Astrocyte of the cerebellum (primary cell): ENCODE measurements around the gene LSP1.

Experiments
- DNase-seq: peaks from one replicate; pipeline ENCODE4 v3.0.0-alpha.2; 2011; ENCODE audit warnings: low read depth
- H3K4me3 ChIP-seq: 2 replicates; pipeline ENCODE4 v1.5.1; 2011; ENCODE audit warnings: mild to moderate bottlenecking, low read depth, low read length, moderate library complexity
- in situ Hi-C: cut with HindIII; loops from 2 replicates; pipeline ENCODE4 v1.10.0; 2017; ENCODE audit warnings: low sequenced_read_pairs
- TF ChIP-seq, protein P1 (sequence below): IDR thresholded peaks from 2 replicates; pipeline ENCODE4 v1.5.1; 2012; ENCODE audit warnings: low read length, low read depth, moderate library complexity, mild to moderate bottlenecking; ENCODE audit errors: missing control alignments

The LSP1 gene

DNA sequence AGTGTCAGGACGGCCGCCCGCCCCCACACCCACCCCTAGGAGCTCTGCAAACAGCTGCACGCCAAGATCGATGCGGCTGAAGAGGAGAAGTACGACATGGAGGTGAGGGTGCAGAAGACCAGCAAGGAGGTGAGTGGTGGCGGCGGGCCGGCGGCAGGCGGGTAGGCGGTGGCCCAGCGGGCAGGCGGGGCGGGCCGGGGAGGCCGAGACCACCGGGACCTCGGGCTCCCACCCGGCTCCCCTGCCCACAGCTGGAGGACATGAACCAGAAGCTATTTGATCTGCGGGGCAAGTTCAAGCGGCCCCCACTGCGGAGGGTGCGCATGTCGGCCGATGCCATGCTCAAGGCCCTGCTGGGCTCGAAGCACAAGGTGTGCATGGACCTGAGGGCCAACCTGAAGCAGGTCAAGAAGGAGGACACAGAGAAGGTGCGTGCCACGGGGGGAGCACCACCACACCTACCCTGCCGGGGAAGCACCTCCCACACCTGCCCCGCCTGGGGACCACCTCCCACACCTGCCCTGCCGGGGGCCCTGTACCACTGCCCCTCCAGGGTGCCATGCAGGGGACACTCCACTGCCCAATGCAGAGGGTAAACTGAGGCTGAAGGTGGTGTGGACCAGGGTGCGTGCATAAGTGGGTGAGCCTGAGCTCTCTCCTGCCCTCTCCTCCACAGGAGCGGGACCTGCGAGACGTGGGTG, 12.0 kb upstream of the LSP1 start:
- no peak overlapping the region for H3K4me3 ChIP-seq
- DNase-seq: no peak
- in situ Hi-C loops: loop anchor here (10.0 kb wide), 1 partner anchor 206 kb away; no protein-coding TSS in a partner anchor
- TF ChIP-seq, protein P1, sequence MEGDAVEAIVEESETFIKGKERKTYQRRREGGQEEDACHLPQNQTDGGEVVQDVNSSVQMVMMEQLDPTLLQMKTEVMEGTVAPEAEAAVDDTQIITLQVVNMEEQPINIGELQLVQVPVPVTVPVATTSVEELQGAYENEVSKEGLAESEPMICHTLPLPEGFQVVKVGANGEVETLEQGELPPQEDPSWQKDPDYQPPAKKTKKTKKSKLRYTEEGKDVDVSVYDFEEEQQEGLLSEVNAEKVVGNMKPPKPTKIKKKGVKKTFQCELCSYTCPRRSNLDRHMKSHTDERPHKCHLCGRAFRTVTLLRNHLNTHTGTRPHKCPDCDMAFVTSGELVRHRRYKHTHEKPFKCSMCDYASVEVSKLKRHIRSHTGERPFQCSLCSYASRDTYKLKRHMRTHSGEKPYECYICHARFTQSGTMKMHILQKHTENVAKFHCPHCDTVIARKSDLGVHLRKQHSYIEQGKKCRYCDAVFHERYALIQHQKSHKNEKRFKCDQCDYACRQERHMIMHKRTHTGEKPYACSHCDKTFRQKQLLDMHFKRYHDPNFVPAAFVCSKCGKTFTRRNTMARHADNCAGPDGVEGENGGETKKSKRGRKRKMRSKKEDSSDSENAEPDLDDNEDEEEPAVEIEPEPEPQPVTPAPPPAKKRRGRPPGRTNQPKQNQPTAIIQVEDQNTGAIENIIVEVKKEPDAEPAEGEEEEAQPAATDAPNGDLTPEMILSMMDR: no peak

DNA sequence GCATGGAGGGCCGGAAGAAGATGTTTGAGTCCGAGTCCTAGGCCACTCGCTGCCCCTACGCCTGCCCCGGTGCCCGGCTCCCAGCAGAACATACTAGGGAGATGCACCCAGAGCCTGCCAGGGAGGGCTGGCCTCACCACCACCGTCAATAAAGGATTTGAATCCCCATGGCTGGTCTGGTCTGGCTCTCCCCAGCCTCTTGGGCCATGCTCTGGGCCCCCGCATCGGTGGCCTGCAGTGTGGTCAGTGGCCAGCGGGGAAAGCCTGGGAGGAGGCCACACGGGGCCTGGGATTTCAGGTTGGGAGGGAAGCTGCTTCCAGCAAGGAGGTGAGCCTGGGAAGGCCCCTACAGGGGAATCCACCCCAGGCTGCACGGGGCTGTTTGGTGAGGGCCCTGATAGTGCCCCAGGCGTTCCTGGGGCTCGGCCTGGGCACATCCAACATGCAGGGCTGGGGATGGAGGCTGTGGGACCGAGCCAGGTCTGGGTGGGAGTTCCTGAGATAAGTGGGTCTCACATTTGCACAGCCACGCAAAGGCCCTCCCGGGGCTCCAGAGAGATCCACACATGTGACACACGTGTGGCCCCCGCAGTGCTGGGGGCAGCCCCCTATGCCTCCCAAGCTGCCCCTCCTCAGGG, 11.3 kb upstream of the LSP1 start:
- in situ Hi-C loops: loop anchor here (10.0 kb wide), 1 partner anchor 207 kb away; no protein-coding TSS in a partner anchor
- DNase-seq: no peak
- no peak overlapping the region for H3K4me3 ChIP-seq
- TF ChIP-seq, protein P1: no peak

DNA sequence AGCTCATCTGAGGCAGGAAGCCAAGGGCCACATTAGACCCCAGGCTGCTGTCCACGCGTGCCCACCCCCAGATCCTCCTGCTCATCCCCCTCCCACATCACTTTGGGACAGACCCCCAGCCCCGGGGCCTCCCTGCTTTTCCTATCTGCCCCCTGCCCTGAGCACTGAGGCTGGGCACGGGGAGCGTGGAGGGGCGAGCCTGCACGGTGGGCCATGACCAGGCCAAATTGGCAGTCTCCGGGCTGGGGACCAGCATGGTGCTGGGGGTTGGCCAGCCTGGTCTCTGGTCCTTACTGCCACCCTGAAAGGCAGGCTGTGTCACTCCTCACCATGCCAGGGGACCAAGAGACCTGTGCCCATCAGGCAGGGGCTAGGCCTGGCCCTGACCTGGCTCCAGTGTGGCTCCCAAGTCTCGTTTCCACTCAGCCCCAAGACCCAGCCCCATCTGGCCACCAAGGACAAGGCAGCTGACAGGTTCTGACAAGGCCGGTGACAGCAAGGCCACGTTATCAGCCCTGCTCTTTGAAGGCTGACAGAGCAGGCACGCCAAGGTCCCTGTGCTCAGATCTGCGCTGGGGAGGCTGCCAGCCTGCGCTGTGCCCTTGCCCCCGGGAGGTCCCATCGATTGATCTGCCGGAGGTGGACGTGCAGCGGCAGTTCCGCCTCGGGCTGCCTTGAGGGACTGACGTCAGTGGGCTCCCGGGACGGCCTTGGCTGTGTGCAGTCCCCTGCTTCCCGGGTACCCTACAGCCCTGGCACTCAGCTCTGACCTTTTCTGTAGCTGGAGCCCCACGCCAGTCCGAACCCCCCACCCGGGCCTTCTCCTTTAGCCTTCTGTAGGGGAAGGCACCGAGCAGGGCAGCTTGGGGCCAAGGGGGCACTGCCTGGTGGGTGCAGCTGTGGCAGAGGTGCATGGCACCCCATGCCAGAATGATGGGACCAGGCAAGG, 10.5 kb upstream of the LSP1 start:
- H3K4me3 ChIP-seq: no peak overlapping the region
- in situ Hi-C loops: loop anchor here (10.0 kb wide), 1 partner anchor 208 kb away; no protein-coding TSS in a partner anchor
- TF ChIP-seq, protein P1: no peak
- DNase-seq: no peak

DNA sequence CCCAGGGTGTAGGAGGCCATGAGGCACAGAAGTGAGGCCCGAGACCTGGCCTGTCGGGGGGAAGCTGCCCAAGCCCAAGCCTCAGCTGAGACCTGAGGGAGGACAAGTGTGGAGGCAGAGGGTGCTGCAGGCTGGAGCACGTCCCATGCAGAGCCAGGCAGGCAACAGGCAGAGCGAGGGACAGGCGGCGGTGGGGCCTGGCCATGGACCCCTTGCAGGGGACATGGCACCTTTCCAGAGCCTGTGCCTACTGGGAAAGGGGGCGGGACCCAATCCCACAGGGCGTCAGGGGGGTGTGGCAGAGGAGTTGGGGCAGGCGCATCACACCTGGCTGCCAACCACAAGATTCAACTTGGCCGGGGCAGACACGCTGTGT, 9.8 kb upstream of the LSP1 start:
- DNase-seq: no peak
- TF ChIP-seq, protein P1: no peak
- in situ Hi-C loops: loop anchor here (10.0 kb wide), 1 partner anchor 208 kb away; no protein-coding TSS in a partner anchor
- no peak overlapping the region for H3K4me3 ChIP-seq

DNA sequence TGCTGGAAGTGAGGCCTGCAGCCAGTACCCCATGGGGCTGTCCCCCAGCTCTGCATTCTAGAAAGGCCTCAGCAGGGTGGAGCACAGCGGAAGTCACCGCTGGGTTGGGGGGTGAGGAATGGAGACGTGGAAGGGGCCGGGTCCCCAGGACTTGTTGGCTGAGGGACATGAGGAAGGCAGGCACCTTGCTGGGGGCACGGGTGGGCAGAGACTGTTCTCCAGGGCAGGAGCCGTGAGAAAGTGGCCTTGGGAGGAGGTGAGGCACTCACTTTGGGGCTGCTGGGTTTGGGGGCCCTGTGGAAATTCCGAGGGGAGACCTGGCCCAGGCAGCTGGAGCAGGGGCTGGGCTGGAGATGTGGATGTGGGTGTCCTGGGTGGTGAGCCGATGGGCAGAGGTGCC, 9.1 kb upstream of the LSP1 start:
- no peak for DNase-seq
- H3K4me3 ChIP-seq: no peak overlapping the region
- TF ChIP-seq, protein P1: no peak
- in situ Hi-C loops: loop anchor here (10.0 kb wide), 1 partner anchor 209 kb away; no protein-coding TSS in a partner anchor
